GM18858 (cell line): ENCODE data around the gene MTERF4.
"Not testable (repeated sequence)": the region's sequence is repeated elsewhere in the genome, so short reads cannot be mapped to it uniquely, and the experiment has no call there.

Experiments
- ATAC-seq: cut with Tn5 transposase; IDR thresholded peaks from one replicate; pipeline ENCODE4 v1.9.1; 2021; ENCODE audit not compliant: unreplicated experiment

Gene MTERF4

DNA sequence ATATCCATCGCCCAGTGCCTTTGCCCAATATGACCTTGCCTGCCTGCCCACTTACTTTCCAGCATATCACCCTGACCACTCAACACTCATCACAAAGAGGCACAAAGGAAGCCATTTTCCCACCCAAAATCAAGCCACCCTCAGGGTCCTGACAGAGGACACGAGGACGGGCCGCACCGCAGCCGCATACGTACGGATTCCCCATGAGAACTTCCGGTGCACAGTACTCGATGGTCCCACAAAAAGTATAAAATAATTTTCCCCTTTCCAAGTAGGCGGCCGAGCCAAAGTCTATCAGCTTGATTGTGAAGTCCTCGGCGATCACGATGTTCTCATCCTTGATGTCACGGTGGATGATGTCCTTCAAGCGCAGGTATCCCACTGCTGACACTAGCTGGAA is 10.0 kb upstream of the MTERF4 start:
- ATAC-seq = no peak

DNA sequence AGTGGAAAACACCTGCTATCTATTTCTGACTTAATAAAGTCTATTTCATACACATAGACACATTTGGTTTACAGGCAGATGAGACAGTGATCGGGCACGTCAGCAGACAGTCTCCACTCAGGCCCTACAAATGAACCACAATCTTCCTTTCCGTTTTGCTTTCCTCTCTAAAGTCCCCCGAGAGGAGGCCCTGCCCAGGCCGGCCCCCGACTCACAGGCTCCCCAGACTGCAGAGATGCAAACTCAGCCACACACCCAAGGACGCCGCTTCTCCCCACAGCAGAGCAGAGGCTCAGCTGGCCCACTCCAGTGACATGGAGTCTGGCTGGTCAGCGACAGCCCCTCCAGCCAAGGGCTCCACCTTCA is 9.3 kb upstream of the MTERF4 start:
- no peak for ATAC-seq

DNA sequence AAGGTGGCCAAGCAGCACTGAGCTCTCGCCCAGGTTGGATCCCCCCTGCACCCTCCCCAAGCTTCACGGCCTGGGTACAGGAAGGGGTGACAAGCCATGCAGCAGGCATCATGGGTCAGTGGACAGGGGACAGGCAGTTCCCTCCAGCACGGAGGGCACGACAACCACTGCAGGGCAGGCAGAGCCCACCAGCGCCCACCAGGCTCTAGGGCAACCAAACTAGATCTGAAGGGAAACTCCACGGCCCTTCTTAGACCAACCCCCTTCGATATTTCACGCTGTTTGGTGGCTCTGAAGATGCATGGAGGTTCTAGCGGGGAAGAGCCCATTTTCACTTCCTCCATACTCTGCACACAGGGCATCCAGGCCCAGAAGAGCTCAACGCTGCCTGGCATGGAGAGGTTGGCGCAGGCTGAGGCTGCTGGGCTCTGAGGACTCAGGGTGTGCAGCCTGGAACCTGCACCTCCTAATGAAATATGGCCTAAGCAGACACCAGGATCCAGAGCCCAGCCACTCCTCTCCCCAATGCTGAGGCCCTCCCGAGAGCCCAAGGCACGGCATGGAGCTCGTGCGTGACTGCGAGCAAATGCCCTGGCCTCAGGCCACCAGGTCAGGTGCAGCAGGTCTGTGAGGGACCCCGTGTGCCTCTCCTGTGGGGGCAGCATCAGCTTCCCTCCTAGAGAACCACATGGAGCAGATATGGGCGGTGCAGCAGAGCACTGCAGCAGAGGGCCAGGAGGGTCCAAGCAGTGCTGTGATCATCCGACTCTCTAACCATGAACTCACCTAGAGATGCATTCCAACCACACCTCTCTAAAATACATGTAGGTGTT is 8.7 kb upstream of the MTERF4 start:
- no peak for ATAC-seq

DNA sequence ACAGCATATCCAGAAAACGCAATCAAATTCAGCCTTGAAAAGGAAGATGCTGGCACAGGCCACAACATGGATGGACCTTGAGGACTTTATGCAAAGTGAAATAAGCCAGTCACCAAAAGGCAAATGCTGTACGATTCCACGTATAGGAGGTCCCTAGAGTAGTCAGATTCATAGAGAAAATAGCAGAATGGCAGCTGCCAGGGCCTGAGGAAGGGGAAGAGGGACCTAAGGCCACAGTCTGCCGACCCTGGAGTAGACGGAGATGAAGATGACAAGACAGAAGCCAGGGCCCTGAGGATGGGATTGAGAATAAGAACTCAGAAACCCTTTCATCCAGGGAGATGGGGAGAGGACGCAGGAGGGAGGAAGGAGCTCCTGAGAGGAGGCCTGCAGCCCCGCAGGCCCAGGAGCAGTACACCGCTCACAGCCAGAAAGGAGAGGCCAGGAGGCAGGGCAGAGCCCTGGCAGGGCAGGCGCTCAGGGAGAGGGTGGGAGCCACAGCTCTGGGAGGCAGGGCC is 8.1 kb upstream of the MTERF4 start:
- no peak for ATAC-seq

DNA sequence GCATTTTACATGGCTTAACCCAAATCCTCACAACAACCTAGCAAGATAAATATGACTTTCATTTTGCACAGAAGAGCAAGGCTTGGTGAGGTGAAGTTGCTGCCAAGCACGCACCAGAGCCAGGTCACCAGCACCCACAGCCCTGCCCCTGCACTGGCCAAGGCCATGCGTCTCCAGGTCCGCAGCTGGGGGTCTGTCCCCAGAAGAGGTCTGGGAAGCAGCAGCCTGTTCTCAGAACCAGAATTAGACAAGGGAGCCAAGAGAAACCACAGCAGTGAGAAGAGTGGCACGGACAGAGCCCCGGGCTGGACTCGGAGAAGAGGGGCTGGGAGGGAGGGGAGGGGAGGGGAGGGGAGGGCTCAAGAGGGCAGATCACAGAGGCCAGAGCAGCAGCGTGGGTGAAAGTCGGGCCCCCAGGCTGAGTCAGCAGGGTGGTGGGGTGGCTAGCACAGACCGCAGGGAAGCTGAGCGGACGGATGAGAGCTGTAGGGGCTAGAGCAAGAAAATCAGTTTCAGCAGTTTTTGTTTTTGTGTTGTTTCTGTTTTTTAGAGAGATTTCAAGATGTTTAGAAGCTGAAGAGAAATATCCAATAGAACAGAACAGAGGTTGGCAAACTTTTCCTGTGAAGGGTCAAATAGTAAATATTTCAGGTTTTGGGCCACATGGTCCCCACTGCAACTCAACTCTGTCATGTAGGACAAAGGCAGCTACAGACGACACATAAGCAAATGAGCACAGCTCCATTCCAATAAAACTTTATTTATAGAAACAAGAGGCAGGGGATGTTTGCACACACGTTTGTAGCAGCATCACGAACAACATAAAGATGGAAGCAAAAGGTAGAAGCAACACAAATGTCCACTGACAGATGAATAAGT is 7.4 kb upstream of the MTERF4 start:
- ATAC-seq = no peak

DNA sequence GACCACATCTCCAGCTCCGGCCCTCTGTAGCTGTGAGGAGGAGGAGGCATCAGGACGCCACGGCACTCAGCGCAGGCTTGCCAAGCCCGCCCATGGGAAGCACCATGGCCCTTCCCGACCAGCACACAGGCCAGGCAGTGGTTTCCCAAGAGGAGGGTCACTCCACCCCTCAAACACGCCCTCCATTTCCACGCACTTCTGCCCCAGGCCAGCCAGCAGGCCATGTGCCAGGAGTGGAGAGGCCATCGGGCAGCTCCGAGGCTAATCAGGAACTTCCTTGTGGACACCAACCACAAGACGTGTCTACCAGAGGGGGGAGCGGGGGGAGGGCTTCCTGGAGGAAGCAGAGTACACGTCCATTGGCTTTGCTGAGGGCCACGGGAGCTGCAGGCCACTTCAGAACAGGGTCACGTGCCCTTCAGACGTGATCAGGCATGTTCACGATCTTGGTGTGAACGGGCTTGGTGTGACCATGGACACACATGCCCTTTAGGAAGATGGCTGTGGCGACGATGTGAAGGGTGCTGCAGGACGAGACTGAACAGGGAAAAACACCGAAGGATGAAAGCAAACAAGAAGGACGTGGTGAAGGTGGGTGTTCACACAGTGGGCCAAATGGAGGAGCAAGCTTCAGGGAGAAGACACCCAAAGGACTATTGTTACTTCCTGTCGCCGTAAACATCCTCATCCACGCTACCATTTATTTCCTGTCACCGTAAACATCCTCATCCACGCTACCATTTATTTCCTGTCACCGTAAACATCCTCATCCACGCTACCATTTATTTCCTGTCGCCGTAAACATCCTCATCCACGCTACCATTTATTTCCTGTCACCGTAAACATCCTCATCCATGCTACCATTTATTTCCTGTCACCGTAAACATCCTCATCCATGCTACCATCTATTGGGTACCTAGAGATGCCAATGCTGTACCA is 6.5 kb upstream of the MTERF4 start:
- ATAC-seq = no peak

DNA sequence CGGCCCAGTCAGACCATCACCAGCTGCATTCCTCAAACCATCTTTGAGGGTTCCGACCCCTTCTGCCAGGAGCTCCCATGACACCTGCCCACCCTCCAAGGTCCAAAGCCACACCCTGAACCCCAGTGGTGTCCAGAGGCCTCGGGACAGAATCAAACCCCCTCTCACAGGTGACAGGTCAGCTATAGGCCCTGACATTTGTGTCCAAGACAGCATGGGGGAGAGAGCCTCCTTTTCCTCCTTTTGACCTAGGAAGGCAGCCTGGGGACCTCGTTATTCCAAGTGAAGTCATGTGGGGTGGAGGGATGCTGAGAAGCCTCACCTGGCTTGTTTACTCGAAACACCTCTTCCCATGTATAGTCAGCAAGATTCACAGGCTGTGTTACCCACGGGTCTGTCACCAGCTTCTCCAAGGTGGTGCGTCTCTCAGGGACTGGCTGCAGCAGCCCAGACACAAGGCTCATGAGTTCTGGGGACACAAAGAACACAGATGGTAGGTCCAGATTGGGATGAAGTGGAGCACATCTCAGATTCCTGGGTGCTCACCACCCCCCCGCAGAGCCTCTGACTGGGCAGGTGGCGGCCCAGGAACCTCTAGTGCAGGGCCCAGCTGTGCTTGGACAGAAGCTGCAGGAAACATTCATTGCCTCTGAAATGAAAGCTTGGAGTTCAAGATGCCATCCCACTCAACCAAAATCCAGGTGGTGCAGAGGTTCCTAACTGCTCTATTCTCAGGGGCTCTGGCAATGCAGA is 5.1 kb upstream of the MTERF4 start:
- no peak for ATAC-seq

DNA sequence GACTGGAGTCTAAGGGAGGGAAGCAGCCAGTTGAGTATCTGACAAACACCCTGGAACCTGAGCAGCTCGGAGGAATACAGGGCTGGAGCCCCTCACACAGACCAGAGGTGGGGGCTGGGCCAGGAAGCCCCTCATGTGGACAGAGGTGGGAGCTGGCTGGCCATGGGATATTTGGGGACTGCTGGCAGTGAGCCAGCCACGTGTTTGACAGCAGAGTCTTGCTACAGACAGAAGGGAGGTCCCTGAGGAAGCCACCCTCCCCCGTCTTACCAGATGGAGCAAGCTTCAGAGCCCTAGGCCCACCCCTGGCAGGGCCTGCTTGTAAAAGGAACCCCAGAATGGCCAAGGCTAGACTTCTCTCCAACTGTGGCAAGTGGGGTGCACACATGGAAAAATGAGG is 3.6 kb upstream of the MTERF4 start:
- ATAC-seq = no peak

DNA sequence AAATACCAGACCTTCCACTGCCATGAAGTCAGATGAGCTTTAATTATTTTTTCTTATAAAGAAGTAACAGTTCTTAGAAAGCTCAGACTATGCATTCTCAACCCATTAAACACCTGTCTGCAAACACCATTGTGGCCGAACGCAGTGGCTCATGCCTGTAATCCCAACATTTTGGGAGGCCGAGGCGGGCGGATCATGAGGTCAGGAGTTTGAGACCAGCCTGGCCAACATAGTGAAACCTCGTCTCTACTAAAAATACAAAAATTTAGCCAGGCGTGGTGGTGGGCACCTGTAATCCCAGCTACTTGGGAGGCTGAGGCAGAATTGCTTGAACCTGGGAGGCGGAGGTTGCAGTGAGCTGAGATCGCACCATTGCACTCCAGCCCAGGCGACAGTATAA is 2.5 kb upstream of the MTERF4 start:
- ATAC-seq = not testable (repeated sequence)

DNA sequence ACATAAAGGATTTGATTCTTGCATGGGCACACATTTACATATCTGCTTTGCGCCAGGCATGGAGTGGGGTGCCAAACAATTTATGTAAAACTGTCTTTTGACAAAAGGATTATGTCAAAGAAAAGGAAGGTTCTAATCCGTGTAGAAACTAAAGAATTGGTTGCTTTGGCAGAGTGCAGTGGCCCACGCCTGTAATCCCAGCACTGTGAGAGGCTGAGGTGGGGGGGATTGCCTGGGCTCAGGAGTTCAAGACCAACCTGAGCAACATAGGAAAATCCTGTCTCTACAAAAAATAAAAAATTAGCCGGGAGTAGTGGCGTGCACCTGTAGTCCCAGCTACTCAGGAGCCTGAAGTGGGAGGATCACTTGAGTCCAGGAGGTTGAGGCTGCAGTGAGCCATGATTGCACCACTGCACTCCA is 1.1 kb upstream of the MTERF4 start:
- no peak for ATAC-seq

DNA sequence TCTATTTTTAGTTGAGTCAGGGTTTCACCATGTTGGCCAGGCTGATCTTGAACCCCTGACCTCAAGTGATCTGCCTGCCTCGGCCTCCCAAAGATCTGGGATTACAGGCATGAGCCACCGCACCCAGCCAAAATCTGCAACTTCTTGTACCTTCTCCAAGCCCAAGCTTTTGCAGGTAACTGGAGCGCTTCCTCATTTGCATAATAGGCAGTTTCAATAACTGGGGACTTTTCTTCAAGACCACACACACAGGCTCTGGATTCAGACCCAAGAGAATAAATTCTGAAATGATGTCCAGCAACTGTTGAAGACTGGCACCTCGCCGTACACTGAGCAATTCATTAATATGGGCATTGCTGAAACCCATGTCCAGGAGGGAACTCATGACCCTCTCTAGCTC is 2.8 kb downstream of the MTERF4 start:
- no peak for ATAC-seq

DNA sequence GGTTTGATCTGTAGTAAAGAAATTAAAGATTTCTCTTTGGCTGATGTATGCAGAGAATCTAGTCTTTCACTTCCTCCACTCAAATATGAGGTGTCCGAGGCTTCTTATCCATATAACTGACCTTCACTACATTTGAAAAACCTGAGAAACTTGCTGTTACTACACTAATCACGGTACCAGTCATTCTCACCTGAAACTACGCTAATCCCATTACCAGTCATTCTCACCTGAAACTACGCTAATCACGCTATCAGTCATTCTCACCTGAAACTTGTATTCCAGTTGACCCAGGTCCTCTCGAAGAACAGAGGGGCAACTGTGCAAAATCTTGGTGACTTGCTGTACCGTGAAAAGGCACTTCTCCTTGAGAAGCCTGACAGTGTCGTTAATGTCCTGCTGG is 5.1 kb downstream of the MTERF4 start:
- no peak for ATAC-seq

DNA sequence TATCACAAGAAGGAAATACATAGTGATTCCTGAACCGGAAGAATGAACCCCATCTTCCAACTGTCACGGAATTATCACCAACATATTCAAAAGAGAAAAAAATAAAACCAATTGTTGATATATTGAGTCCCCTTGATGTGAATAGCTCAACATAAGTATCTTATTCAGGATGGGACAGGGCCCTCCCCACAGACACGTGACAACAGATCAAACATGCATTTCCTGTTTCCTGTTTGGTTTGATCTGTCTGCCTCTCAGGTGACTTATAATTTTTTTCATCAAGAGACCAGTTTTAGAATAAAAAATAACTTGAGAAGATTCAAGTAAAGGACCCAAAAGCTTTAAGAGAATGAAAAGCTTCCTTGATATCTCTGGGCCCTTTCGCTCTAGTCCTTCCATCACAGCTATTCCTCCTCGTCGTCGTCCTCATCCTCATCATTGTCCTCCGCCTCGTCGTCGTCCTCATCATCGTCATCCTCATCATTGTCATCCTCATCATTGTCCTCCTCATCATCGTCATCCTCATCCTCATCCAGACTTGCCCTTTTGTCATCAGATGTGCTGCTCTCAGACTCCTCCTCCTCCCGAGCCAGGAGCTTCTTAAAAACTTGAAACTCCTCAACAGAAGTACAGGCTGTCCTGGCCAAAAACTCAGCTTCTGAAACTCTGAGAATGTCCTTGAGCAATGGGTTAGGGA is 6.3 kb downstream of the MTERF4 start:
- ATAC-seq = no peak

DNA sequence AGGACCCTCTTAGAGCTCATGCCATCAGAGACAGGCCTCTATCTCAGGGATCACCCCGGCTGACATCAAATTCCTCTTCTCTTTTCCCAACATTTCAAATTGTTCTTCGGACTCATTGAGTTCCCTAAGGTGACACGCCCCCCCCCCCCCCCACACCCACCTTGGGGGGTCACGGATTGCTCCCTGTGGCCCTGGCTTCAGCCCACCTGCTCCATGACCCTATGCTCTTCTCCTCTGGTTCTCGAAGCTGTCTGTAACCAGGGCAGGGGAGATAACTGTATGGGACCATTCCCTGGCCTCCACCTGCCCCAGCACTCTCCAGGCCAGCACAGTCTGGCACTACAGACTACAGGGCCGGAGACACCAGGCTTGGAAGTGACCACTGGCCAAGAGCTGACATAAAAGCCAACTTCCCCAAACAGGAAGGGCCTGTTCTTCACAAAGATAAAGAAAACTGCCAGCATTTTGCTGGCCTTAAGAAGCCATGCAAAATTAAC is 7.1 kb downstream of the MTERF4 start:
- ATAC-seq = no peak

DNA sequence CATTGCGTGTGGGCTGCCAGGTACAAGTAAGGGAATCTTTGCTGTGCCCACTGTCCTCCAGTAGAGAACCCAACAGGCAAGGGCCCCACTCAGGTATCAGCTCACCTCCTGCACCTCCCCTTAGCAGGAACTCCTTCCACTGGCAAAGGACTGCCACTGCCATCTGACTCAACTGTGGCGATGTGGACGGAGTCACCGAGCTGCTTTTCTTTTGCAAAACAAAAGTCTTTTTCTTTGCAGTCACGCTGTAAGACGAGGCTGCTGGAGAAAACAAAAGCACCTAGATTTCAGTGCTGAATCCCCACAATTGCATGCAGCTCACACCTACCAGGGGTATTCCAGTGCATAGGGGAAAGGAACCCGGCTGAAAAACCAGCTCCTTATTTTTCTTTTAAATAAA is 7.9 kb downstream of the MTERF4 start:
- no peak for ATAC-seq

DNA sequence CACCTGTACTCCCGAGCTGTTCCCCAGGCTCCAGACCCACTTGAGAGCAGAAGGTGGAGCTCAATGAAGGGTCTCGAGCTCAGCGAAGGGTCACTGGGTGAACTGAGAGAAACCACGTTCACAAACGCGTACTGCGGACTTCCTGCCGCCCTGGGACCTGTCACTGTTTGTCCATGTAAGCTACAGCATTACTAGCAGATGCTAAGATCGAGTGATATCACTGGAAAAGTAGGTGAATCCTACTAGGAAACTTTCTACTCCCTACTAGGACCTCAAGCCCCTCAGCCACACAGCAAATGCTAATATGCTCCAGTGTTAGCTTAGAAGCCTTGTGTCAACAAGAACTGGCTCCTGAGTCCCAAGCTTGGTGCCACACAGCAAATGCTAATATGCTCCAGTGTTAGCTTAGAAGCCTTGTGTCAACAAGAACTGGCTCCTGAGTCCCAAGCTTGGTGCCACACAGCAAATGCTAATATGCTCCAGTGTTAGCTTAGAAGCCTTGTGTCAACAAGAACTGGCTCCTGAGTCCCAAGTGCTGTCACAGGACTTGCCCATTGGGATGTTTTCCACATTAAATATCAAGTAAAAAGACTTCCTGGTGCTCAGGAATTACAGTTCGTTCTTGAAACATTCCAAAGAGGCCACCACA is 8.8 kb downstream of the MTERF4 start:
- not testable (repeated sequence) for ATAC-seq

DNA sequence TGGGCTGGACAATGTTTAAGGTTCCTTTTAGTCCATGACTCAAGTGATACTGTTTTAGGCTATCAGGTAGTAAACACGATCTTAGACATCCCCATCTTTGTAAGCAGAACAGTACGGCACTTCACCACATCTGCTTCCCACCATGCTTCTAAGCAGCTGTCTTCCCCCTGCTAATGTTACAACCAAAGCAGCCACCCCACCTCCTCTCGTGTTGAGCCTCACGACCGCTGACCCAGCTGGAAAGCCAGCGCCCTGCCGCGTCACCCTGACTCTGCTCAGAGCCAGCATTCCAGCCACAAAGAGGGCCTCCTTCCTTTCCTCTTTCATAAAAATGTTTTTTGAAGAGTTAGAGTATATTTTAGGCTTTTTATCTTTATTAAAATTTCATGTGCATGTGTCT is 9.4 kb downstream of the MTERF4 start:
- no peak for ATAC-seq

DNA sequence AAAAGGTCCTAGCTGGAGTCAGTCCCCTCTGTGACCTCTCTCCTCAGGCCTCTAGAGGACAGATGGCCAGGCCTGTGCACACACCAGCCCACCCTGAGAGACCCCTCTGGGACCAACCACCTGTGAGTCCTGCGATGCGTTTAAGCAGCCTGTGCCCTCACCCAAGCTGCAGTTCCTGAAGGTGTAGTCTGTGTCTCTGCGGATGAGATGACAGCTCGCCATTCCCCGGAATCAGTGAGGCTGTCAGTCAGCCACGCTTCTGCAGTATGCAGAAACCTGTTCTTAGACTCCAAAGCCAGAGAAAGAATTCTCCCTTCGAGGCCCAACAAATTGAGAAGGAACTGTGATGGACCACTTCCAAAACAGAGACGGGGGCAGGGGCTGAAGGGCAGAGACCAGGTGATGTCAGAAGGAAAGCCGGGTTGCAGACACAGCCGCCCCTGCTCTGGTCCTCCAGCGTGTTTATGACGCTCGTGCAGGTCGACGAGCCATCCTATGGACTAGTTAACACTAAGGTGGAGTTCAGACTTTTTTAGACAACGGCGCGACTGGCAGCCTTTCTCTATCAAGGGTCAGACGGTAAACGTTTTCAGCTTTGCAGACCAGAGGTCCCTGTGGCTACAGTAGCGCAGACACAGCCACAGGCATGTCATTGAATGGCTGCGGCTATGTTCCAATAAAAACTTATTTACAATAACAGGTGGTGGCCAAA is 10.2 kb downstream of the MTERF4 start:
- ATAC-seq = no peak
